Heart right ventricle (tissue), 16 donors: ENCODE measurements around the gene PTPRE. TPM values are rescaled to one million over a fixed set of nuclear protein-coding genes. Genes with fewer than 3 reads are reported as not detected.

Experiments
- ATAC-seq, 8 donors: fragments of 200-7000 bp; cut with Tn5 transposase; one replicate each; pipeline ENCODE4 v1.9.1; 2020; ENCODE audit warnings: mild to moderate bottlenecking in 8 of 8, moderate library complexity in 8 of 8, moderate number of reproducible peaks in 1 of 8
- DNase-seq, 2 donors: peaks; one replicate each; pipeline ENCODE4 v3.0.0-alpha.2; 2020
- H3K27ac ChIP-seq, 10 donors: fragments of 200-600 bp; sonication (generic) in 2 of 10; one replicate each; pipeline versions ENCODE4 v1.5.0 to v1.8.0; 2020 to 2022; ENCODE audit warnings: mild to moderate bottlenecking in 3 of 10
- H3K27me3 ChIP-seq, 7 donors: fragments of 200-600 bp; one replicate each; pipeline ENCODE4 v1.8.0; 2021 to 2022; ENCODE audit warnings: mild to moderate bottlenecking in 2 of 7
- H3K36me3 ChIP-seq, 9 donors: fragments of 200-600 bp; sonication (generic) in 1 of 9; one replicate each; pipeline versions ENCODE4 v1.5.0 to v1.8.0; 2020 to 2022; ENCODE audit warnings: mild to moderate bottlenecking in 2 of 9
- H3K4me1 ChIP-seq, 9 donors: fragments of 200-600 bp; sonication (generic) in 1 of 9; one replicate each; pipeline versions ENCODE4 v1.5.0 to v1.8.0; 2020 to 2022; ENCODE audit warnings: mild to moderate bottlenecking in 4 of 9
- H3K4me3 ChIP-seq, 10 donors: fragments of 200-600 bp; sonication (generic) in 2 of 10; one replicate each; pipeline versions ENCODE4 v1.5.0 to v1.8.0; 2020 to 2022; ENCODE audit warnings: mild to moderate bottlenecking in 7 of 10, moderate library complexity in 2 of 10
- H3K9me3 ChIP-seq, 11 donors: fragments of 200-600 bp in 10 of 11; sonication (generic) in 2 of 11; one replicate each; pipeline versions ENCODE4 v1.5.0 to v1.8.0; 2013 to 2022; ENCODE audit warnings: mild to moderate bottlenecking in 2 of 11, control low read depth in 1 of 11, moderate library complexity in 1 of 11
- WGBS, 2 donors: extraction: QIAGEN DNeasy Blood & Tissue Kit; methylation state at CpG; one replicate each; pipeline ENCODE4 v1.1.7; 2013; ENCODE audit warnings: inconsistent platforms in 1 of 2; 5-methylcytosine and 5-hydroxymethylcytosine counted together
- intact Hi-C, 10 donors: fragments of 100-400 bp; cut with DNase I; formaldehyde crosslinking; loops; one replicate each; pipeline versions ENCODE4 v1.11.1 to v1.14.2; 2022
- polyA plus RNA-seq, 2 donors: library from polyadenylated mRNA; stranded (reverse); fragments of 200-250 nt; gene quantifications; one replicate each; pipeline ENCODE4 v1.2.3, GENCODE V29; 2013
- total RNA-seq, 10 donors: library from RNA; stranded (reverse); fragmentation: NEBNext Ultra II Directional in 3 of 10; extraction: Animal tissue kit (Norgen Biotek cat#: 25700) in 3 of 10; gene quantifications; one replicate each; pipeline versions ENCODE4 v1.2.1 to v1.2.4, GENCODE V29; 2021 to 2023
- TF ChIP-seq, protein P1 (sequence below), 9 donors: fragments of 200-600 bp; sonication (generic) in 2 of 9; IDR thresholded peaks; one replicate each; pipeline versions ENCODE4 v1.5.0 to v1.8.0; 2021 to 2022; ENCODE audit warnings: antibody characterized with exemption in 9 of 9, mild to moderate bottlenecking in 5 of 9, moderate library complexity in 1 of 9
- donor health status: Arrhythmogenic right ventricular cardiomyopathy.
- donor health status: ischemic (EF 13 %, LVEDD 7.1; RV severe dilation, severe dysfunction).
- donor health status: healthy with polysubstance abuse.
- donor health status: DM: no; HTN: yes; CAD: no.
- donor health status: DM: no; HTN: no; CAD: no.
- donor health status: ischemic (EF 25% LVEDD 6.9; RV normal size, moderate dysfunction).
- donor health status: ischemic (EF 25% LVEDD 5.7; RV mildly dilated, moderate dysfunction).
- donor health status: healthy.
- donor health status: DM: yes; HTN: yes; CAD: no.
- donor health status: Ischemic cardiomyopathy.
- donor health status: ischemic (EF 35%, LVEDD 5.7; RV mildly dilated, moderate dysfunction).
- donor health status: nonischemic (EF 11% LVEDD 7.7; RV severe dilation, severe dysfunction).
- donor health status: DM: yes; HTN: yes; CAD: no.
- donor health status: PGD.
- donor health status: ischemic (EF 29% LVEDD 5.4; RV normal size, mild dysfunction).
- donor health status: nonischemic (EF 23%, LVEDD 6.1; RV moderate dilation, normal function).

The PTPRE gene
- total and polyA plus RNA-seq, 12 donors: 6.1 to 42.8 (median 22.1) TPM

DNA sequence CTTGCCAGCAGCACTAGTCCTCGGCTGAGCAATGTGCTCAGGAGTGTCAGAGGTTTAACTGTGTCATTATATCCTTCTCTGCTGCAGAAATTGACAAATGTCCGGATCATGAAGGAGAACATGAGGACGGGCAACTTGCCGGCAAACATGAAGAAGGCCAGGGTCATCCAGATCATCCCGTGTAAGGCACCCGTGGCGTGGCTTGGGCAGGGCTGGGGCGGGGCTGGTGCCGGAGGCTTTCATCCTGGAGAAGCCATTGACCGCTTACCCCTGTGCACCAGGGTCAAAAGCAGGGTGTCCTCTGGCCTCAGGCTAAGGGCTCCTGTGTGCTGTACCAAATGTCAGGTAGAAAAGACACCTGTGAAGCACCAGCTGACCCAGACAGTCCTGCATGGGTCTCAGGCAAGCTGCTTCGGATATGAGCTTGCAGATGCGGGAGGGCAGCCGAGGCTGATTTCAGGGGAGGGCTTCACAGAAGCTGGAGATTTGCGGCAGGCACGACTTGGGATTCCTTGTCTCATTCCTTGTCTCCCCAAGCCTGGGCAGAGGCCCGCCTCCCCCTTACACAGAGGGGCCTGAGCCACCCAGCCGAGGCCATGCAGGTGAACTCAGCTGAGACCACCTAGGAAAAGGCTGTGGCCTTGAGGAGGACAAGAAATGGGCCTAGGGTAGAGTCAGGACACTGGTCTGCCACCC, 164.0 kb downstream of the PTPRE start:
- intact Hi-C loops: loop anchor here in 1 of 10 donors (5.0 kb wide), 1 partner anchor 354 kb away; no protein-coding TSS in a partner anchor
- DNase-seq (no peak), ATAC-seq (no peak)
- TF ChIP-seq, protein P1, sequence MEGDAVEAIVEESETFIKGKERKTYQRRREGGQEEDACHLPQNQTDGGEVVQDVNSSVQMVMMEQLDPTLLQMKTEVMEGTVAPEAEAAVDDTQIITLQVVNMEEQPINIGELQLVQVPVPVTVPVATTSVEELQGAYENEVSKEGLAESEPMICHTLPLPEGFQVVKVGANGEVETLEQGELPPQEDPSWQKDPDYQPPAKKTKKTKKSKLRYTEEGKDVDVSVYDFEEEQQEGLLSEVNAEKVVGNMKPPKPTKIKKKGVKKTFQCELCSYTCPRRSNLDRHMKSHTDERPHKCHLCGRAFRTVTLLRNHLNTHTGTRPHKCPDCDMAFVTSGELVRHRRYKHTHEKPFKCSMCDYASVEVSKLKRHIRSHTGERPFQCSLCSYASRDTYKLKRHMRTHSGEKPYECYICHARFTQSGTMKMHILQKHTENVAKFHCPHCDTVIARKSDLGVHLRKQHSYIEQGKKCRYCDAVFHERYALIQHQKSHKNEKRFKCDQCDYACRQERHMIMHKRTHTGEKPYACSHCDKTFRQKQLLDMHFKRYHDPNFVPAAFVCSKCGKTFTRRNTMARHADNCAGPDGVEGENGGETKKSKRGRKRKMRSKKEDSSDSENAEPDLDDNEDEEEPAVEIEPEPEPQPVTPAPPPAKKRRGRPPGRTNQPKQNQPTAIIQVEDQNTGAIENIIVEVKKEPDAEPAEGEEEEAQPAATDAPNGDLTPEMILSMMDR (IDR thresholded peaks at IDR 0.05): no peak
- no peaks in the 10 kb centered on the region for H3K27me3 ChIP-seq
- H3K4me1 ChIP-seq: peaks cover 0 to 12% (median 6%) of the 10 kb centered on the region in 9 donors
- H3K4me3 ChIP-seq: no peak overlapping the region
- 85 to 92% methylated on average over 17 of the region's 17 CpGs for WGBS, 2 donors
- H3K27ac ChIP-seq: peak overlapping the region in 1 of 10 donors; percentile 22
- no peaks in the 10 kb centered on the region for H3K9me3 ChIP-seq
- H3K36me3 ChIP-seq: peaks cover 0 to 100% (median 38%) of the 10 kb centered on the region in 9 donors

DNA sequence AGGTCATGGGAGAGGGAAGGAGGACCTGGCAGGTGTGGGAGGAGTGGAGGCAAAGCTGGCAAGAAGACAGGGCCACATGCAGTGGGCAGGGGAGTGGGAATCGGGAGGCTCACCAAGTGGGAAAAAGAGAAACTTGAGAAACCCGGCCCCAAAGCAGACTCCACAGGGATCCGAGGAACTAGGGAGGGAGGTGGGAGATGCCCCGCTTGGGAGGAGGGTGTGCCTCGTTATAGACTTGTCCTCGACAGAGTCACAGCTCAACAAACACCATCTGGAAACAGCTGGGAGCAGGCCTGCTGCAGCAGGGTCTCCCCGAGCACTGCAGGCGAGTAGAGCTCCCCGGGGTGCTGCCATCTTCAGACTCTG, 164.5 kb downstream of the PTPRE start:
- DNase-seq: no peak
- Histone ChIP-seq H3K4me1 (peaks cover 0 to 12% (median 4%) of the 10 kb centered on the region in 9 donors), H3K36me3 (peaks cover 0 to 100% (median 34%) of the 10 kb centered on the region in 9 donors), H3K27me3 (no peaks in the 10 kb centered on the region), H3K4me3 (no peak overlapping the region), H3K27ac (peak overlapping the region in 1 of 10 donors; percentile 22), H3K9me3 (no peaks in the 10 kb centered on the region)
- TF ChIP-seq, protein P1 (IDR thresholded peaks at IDR 0.05): no peak
- peak in 1 of 8 donors; percentile 17 for ATAC-seq
- intact Hi-C loops: loop anchor here in 1 of 10 donors (5.0 kb wide), 1 partner anchor 354 kb away; no protein-coding TSS in a partner anchor
- WGBS, 2 donors: 72 to 73% methylated on average over 9 of the region's 9 CpGs

DNA sequence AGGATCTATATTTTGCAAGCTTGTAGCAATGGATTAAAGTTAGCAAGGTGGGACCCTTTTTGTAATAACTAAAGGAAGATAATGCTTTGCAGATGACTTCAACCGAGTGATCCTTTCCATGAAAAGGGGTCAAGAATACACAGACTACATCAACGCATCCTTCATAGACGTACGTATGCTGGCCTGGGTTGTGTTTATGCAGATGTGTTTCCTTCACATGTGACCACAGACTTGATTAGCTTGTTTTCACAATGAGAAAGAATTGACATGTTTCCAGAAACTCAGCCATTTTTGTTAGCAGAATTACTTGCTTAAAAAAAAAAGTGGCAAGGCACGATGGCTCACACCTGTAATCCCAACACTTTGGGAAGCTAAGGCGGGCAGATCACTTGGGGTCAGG, 165.1 kb downstream of the PTPRE start:
- no peaks in the 10 kb centered on the region for H3K27me3 ChIP-seq
- no peak overlapping the region for H3K4me3 ChIP-seq
- H3K4me1 ChIP-seq: peaks cover 0 to 12% (median 4%) of the 10 kb centered on the region in 9 donors
- no peaks in the 10 kb centered on the region for H3K9me3 ChIP-seq
- DNase-seq (no peak), ATAC-seq (no peak)
- TF ChIP-seq, protein P1 (IDR thresholded peaks at IDR 0.05): no peak
- peaks cover 0 to 100% (median 36%) of the 10 kb centered on the region in 9 donors for H3K36me3 ChIP-seq
- intact Hi-C loops: loop anchor here in 1 of 10 donors (5.0 kb wide), 1 partner anchor 355 kb away; no protein-coding TSS in a partner anchor
- no peak overlapping the region for H3K27ac ChIP-seq
- 74% methylated on average over 6 of the region's 6 CpGs for WGBS, 2 donors

DNA sequence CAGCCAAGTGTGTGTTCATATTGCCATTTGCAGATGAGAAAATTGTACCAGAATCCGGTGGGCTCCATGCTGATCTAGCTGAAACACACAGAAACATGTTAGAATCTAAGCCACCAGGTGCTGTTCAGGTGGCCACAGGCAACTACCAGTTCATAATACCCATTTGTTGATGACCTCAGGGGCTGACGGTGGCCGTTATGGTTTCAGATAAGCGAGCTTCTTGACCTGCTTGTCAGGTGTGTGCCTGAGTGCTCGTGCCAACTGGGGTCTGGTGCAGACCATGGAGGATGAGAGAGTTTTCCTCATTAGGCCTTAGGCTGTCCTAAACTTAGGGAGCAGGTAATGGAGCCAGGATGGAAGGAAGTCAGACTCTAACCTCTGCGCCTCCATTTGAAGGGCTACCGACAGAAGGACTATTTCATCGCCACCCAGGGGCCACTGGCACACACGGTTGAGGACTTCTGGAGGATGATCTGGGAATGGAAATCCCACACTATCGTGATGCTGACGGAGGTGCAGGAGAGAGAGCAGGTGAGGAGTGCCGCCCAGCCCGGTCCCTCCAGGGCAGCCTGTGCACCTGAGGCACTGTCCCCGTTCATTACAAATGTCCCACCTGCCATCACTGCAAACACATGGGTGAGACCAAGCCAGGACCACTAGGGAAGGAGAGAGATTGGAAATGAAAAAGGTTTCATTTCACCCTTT, 166.2 kb downstream of the PTPRE start:
- Histone ChIP-seq H3K4me3 (no peak overlapping the region), H3K36me3 (peaks cover 0 to 100% (median 47%) of the 10 kb centered on the region in 9 donors), H3K9me3 (no peaks in the 10 kb centered on the region), H3K4me1 (peaks cover 0 to 12% (median 4%) of the 10 kb centered on the region in 9 donors), H3K27me3 (no peaks in the 10 kb centered on the region), H3K27ac (no peak overlapping the region)
- WGBS, 2 donors: 89 to 90% methylated on average over 14 of the region's 14 CpGs
- TF ChIP-seq, protein P1 (IDR thresholded peaks at IDR 0.05): no peak
- DNase-seq (no peak), ATAC-seq (no peak)
- intact Hi-C loops: loop anchor here in 1 of 10 donors (5.0 kb wide), 1 partner anchor 356 kb away; no protein-coding TSS in a partner anchor
